ENCODE measurements around the gene MACROD1.
"Not testable (repeated sequence)": the region's sequence is repeated elsewhere in the genome, so short reads cannot be mapped to it uniquely, and the experiment has no call there.

DNA sequence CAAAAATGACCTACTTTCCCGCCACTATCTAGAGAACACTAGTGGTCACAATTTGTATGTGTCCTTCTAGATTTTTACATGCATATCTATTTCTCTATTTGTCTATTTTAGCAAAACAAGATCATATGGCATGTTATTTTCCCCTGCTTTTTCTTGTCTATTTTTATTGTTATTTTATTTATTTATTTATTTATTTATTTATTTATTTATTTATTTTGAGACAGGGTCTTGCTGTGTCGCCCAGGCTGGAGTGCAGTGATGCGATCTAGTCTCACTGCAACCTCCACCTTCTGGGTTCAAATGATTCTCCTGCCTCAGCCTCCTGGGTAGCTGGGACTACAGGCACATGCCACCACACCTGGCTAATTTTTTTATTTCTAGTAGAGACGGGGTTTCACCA, 202.0 kb downstream of the MACROD1 start:
- TF ChIP-seq, protein P1, sequence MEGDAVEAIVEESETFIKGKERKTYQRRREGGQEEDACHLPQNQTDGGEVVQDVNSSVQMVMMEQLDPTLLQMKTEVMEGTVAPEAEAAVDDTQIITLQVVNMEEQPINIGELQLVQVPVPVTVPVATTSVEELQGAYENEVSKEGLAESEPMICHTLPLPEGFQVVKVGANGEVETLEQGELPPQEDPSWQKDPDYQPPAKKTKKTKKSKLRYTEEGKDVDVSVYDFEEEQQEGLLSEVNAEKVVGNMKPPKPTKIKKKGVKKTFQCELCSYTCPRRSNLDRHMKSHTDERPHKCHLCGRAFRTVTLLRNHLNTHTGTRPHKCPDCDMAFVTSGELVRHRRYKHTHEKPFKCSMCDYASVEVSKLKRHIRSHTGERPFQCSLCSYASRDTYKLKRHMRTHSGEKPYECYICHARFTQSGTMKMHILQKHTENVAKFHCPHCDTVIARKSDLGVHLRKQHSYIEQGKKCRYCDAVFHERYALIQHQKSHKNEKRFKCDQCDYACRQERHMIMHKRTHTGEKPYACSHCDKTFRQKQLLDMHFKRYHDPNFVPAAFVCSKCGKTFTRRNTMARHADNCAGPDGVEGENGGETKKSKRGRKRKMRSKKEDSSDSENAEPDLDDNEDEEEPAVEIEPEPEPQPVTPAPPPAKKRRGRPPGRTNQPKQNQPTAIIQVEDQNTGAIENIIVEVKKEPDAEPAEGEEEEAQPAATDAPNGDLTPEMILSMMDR (IDR thresholded peaks at IDR 0.05 in 8 of 11, conservative IDR thresholded peaks at IDR 0.05 in 3 of 11) = not testable (repeated sequence)
- not testable (repeated sequence) for TF ChIP-seq POLR2AphosphoS5, POLR2A (IDR thresholded peaks at IDR 0.05)

Data from spleen (tissue), 7 donors.